ENCODE measurements around the gene EFNB2.

The EFNB2 gene

GRCh38 chr13:106496072-106496997, 39.1 kb downstream of the EFNB2 start:
- no peak overlapping the region for H3K4me3 ChIP-seq (replicated peaks; ENCODE audit: insufficient read depth, low read length)
- no peak for DNase-seq (ENCODE audit: low read depth in 1 of 2, low spot score in 1 of 2)
- no peak for TF ChIP-seq CTCF (IDR thresholded peaks at IDR 0.05; ENCODE audit: insufficient read depth, low read length)
- no peak for TF ChIP-seq SPI1 (IDR thresholded peaks at IDR 0.05; ENCODE audit: borderline replicate concordance, low read depth)
- no peak for TF ChIP-seq GABPA (IDR thresholded peaks at IDR 0.05; ENCODE audit: low read depth)
- no peak for TF ChIP-seq POLR2AphosphoS5 (IDR thresholded peaks at IDR 0.05; ENCODE audit: low read depth)
- TF ChIP-seq REST (IDR thresholded peaks at IDR 0.05; ENCODE audit: insufficient replicate concordance, low read depth) = no peak
- H3K27me3 ChIP-seq (ENCODE audit: insufficient read depth, poor library complexity, severe bottlenecking) = no peaks in the 10 kb centered on the region
- no peak overlapping the region for H3K27ac ChIP-seq (replicated peaks)

- TF ChIP-seq REST (IDR thresholded peaks at IDR 0.05; ENCODE audit: insufficient replicate concordance, low read depth) (no peak), SPI1 (IDR thresholded peaks at IDR 0.05; ENCODE audit: borderline replicate concordance, low read depth) (no peak), CTCF (IDR thresholded peaks at IDR 0.05; ENCODE audit: insufficient read depth, low read length) (no peak), POLR2AphosphoS5 (IDR thresholded peaks at IDR 0.05; ENCODE audit: low read depth) (no peak), GABPA (IDR thresholded peaks at IDR 0.05; ENCODE audit: low read depth) (no peak)
- no peaks in the 10 kb centered on the region for H3K27me3 ChIP-seq (ENCODE audit: insufficient read depth, poor library complexity, severe bottlenecking)
- no peak overlapping the region for H3K4me3 ChIP-seq (replicated peaks; ENCODE audit: insufficient read depth, low read length)
- H3K27ac ChIP-seq (replicated peaks) = no peak overlapping the region
- no peak for DNase-seq (ENCODE audit: low read depth in 1 of 2, low spot score in 1 of 2)
Measured at GRCh38 chr13:106494936-106495335, 40.5 kb downstream of the EFNB2 start.

- TF ChIP-seq POLR2AphosphoS5 (IDR thresholded peaks at IDR 0.05; ENCODE audit: low read depth) (no peak), CTCF (IDR thresholded peaks at IDR 0.05; ENCODE audit: insufficient read depth, low read length) (no peak), REST (IDR thresholded peaks at IDR 0.05; ENCODE audit: insufficient replicate concordance, low read depth) (no peak), GABPA (IDR thresholded peaks at IDR 0.05; ENCODE audit: low read depth) (no peak), SPI1 (IDR thresholded peaks at IDR 0.05; ENCODE audit: borderline replicate concordance, low read depth) (no peak)
- Histone ChIP-seq H3K27me3 (ENCODE audit: insufficient read depth, poor library complexity, severe bottlenecking) (no peaks in the 10 kb centered on the region), H3K27ac (replicated peaks) (no peak overlapping the region), H3K4me3 (replicated peaks; ENCODE audit: insufficient read depth, low read length) (no peak overlapping the region)
- no peak for DNase-seq (ENCODE audit: low read depth in 1 of 2, low spot score in 1 of 2)
Measured at GRCh38 chr13:106494506-106494905, 41.0 kb downstream of the EFNB2 start.

Data from HL-60 (cell line).